HG02571 (cell line): ENCODE measurements around the gene BTBD7.

ENCODE experiments used
- ATAC-seq: cut with Tn5 transposase; IDR thresholded peaks from one replicate; pipeline ENCODE4 v1.9.1; 2021; ENCODE audit warnings: mild to moderate bottlenecking, moderate library complexity; ENCODE audit not compliant: unreplicated experiment

BTBD7 gene

DNA sequence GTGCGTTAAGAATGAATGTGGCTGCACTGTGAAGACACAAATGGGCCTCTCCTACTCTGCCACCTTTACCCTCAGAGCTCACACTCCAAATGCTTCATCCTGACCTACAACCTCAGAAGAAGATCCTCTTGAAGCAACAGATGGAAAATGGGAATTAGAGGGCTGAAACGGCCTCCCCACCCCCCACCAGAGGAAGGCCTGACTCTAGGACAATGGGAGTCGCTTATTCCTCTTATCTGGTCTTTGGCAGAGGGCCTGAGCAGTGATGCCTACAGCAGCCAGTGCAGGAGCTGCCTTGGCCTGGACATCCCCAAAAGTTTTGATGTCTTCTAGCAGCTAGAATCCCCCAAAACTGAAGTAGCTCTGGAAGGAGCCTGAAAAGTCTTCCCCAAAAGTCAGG lies 29.2 kb downstream of the BTBD7 start:
- ATAC-seq, result no peak

DNA sequence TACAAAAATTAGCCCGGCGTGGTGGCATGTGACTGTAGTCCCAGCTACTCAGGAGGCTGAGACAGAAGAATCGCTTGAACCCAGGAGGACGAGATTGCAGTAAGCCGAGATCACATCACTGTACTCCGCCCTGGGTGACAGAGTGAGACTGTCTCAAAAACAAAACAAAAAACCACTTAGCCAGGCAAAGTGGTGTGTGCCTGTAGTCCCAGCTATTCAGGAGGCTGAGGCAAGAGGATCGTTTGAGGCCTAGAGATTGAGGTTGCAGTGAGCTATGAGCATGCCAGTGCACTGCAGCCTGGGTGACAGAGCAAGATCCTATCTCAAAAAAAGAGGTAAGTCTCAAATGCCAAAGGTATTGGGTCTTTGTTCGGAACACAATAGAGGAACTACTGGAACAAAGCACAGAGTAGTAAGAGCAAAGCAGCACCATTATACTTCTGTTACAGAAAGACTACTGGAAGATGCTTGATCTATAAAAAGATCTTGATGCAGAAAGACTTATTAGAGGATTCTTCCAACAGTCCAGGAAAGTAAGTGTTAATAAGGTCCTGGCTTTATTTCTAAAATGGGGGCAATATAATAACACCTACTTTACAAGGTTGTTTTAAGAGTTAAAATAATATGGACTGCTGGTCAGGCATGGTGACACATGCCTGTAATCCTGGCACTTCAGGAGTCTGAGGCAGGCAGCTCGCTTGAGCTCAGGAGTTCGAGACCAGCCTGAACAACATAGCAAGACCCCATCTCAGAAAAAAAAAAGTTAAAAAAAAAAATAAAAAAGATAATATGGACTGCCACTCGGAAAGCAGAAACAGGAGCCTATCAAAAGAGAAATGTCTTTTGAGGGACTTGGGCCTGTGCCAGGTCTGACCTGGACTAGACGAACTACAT lies 29.9 kb downstream of the BTBD7 start:
- ATAC-seq, result no peak

DNA sequence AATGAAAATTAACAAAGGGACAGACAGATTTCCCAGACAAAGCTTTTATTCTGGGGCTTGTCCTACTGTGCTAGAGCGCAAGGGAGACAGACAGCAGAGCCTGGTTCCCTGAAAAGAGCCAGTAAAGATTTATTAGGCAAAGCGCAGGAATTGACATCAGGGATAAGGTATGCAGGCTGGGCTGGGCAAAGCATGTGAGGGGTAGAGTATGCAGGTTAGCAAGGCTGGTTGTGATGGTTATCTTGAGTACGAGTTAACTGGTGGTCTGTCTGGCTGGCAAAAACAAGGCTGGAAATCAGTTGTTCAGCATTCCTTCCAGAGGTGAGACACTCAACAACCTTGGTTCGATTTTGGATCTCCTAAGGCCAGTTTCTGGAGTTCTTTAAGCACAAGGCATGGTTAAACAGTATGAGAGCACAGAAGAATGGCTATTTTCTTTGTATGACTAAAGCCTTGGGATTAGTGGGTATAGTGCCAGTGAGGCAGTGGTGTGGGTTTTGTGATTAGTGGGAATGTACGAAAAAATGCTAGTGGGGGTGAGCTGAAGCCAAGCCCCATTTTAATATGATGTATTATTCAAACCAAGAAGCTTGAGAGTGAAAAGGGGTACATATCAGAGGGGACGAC lies 30.9 kb downstream of the BTBD7 start:
- no peak for ATAC-seq

DNA sequence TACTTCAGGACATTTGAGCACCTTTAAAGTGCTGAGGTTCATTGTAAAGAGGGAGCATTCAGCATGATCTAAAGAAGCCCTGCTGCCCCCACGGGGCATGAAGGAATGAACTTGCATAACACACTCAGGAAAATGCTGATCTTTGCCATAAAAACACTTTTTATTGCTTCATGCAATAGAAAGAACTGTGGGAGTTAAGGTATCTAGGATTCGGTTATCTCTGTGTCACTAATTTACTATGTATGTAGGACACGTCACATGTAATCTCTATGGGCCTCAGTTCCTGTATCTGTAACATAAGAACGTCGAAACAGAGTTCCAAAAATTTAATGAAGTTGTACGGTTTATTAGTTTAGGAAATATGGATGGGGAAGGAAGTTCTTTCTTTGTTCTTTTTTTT lies 33.0 kb downstream of the BTBD7 start:
- no peak for ATAC-seq

DNA sequence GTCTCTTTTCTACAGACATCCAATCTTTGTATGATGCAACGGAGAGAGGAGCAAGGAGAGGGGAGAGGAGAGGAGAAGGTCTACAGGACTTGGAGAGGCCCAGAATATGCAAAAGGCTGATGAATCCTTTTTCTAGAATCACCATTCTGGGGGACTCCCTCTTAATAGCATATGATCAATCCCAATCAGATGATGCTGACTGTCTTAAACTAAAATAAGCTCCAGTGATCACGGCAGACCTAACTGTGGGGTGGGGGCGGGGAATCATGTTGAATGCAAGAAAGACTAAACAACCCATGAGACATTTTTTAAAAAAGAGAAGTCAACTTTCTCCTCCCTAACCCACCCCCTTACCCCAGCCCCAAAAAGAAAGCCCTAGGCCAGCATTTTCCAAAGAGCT lies 33.4 kb downstream of the BTBD7 start:
- ATAC-seq, result no peak

DNA sequence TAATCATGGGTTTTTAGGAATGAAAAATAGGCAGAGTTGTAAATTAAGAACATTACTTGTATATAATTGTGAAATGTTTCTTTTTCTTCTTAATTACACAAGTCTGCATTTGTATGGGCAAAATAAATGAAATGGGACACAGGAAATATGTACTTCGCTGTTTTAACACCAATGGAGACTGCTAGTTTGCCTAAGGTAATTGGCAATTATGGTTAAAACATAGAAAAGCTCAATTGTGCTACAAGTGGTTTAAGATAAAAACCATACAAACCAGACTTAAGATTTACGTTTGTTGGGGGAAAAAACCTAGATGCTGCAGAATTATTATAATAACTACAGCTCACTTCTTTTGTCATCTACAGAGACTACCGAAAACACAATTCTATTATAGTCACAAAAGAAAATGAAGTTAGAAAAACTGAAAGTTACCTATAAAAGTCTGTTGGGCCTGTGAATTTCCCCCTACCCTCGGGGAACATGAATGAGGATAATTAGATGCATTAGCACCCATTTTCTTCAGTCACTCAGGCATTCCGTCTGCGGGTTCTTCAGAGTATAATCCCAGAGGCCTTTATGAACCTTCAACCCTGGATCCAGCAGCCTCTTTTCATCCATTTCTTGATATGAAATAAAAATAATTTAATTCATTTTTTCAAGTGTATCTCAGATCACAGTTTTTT lies 37.2 kb downstream of the BTBD7 start:
- ATAC-seq, result no peak

DNA sequence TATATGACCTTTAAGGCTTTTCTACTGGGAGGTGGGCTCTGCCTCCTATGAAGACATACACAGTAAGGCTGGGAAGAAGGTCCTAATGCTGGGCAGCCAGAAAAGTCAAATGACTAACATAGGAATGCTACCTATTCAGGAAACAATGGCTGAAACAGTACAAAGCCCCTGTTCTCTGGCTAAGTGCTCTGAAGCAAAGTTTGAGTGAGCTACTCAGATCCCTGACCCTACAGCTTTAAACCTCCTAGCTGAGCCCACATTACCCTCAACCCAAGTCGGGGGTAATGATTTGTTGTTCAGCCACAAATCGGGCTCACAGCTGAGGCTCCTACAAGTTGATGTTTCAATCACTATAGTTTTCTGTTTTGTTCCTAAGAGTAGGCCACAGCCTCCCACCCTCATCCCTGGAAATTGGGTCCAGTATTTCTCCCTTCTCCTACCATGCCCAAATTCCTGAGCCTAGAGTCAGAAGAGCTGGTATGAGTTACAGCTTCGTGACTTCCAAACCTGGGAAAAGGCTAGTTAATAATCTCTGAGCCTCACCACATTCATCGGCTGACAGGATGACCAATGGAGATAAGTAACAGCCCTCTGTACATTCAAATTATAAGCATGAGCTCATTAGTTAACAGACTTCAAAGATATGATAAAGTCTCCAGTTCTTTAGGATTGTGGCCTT lies 46.5 kb downstream of the BTBD7 start:
- no peak for ATAC-seq

DNA sequence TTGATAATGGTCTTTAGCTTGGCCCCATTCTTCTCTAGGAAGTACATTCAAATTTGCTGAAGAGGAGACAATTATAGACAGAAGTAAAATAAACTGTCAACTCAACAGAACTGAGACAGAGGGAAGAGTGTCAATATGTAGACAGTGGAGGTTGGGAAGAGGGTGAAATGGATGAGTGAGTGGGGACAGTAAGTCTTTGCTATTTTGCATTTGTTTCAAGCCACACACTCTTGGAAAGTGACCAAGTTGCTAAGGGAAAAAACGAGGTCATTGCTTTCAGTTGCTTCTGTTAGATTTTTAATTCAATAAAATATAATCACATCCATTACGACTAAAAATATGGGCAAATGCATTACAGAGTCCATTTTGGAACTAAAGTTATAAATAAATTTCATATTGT lies 47.8 kb downstream of the BTBD7 start:
- ATAC-seq, result no peak

DNA sequence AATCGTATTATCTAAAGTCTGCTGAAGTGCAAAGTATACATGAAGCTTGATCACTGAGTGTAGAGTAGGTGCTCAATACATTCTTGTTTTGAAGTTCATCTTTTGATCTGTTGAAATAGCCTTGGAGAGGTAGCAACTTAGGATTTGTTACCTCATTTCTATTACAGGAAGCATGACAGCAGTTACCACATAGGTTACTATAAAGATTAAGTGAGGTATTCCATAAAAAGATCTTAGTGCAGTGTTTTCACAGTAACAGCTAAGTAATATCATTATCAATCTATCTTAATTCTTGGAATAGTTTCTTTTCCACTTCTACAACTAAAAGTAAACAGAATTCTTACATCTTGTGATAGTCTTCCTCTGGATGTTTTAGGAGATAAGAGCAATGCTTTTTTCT lies 50.9 kb downstream of the BTBD7 start:
- no peak for ATAC-seq

DNA sequence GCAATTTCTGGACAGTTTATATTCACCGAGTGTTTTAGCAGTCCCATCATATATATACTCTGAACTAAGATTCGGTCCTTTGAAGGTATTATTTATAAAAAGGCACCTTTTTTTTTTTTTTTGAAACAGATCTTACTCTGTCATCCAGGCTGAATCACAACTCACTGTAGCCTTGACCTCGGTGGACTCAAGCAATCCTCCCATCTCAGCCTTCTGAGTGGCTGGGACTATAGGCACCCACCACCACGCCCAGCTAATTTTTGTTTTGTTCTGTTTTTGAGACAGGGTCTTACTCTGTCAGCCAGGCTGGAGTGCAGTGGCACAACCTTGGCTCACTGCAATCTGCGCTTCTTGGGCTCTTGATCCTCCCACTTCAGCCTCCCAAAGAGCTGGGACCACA lies 52.1 kb downstream of the BTBD7 start:
- no peak for ATAC-seq

DNA sequence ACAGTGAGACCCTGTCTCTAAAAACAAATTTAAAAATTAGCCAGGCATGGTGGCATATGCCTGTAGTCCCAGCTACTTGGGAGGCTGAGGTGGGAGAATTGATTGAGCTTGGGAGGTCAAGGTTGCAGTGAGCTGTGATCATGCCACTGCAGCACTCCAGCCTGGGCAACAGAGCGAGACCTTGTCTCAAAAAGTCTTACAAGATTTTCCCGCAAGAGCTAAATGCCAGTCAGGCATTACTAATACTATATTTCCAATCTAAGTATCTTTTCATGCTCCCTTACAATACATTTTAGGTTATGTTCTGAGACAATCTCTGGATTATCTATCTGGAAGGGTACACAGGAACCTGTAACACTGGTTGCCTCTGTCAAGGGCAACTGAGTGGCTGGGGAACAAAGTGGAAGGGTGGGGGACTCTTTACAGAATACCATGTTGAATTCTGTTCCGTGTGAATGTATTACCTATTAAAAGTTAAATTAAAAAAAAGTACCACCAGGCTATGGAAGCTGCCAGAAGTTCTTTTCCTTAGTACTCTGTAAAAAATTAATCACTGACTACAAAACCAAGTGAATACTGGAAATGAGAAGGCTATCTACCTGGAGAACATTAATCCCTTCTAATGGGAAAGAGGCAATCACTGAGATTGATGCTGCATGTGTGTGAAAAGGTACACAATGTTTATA lies 56.7 kb downstream of the BTBD7 start:
- ATAC-seq, result no peak

DNA sequence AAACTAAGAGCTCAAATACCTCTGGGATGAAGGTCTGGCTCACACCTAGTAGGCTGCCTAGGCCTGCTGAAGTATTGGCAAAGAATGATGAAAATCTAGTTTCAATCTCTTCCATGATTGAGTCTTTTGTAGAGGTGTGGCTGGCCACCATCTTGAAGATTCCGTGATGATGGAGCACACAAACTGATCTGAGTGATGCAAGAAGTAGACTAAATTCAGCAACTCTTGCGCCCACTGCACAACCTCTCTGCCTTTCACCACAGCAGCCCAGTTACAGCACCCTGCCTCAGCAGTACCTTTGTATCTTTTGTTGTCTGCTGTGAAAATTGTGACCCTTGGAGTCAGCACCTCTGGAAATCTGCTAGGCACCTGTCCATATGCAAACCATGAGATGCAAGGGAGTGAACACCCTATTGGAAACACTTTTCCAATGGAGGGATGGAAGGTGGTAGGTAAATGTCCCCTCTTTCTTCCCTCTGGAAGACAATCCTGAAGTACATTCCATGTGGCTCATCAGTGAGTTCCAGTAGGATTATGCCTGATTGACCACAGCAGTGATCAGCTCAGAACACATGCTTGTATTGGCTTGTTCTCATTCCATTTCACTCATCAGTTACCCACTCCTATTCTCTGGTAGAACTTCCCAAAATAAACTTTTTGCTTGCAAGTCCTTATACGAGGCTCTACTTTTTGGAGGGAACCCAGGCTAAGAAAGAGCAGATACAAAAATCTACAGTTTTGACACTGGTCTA lies 58.6 kb downstream of the BTBD7 start:
- ATAC-seq, result no peak

DNA sequence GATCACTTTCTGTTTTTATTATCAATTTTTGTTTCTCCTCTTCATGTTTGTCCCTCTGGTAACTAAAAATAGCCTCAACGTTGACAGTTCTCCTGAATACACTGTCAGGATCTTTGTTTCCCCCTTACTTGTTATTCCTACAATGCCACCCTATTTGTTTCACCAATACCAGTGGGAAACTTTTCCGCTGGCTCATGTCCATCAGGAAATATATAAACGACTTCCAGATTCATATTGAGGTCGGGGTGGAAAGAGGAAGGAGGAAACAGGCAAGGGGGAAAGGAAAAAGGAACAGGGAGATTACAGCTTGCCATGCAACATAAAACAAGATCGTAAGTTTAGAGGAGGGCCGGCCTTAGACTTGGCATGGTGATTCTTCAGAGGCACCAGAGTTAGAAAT lies 61.7 kb downstream of the BTBD7 start:
- no peak for ATAC-seq

DNA sequence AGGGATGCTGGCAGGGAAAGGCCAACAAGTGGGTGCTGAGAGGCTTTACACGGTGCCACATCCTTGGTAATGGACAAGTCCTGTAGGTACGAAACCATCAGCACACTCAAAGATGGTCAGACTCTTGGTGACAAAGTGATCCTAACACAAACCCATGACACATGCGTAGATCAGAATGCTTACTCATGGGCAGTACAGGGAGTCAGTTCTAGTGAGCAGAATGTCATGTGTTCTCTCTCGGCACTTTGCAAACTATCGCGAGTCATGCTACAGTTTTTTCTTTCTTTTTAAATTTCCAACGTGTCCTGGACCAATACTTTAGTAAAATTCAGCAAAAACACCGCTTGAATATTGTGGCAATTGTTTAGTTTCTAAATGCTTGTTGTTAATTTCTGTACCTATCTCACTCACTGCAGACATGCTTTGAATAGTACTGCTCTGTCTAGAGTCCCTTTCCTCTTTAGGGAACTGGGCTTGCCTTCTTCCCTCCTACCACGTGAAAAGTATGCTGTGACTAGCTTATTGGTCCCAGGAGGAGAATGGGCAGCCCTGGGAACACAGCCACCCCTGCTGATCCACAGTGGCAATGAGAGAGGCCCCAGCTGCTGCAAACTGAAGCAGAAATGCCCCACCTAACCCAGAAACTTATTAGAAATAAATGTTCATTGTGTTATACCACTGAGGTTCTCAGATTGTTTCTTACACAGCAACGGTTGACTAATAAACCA lies 63.3 kb downstream of the BTBD7 start:
- ATAC-seq, result no peak

DNA sequence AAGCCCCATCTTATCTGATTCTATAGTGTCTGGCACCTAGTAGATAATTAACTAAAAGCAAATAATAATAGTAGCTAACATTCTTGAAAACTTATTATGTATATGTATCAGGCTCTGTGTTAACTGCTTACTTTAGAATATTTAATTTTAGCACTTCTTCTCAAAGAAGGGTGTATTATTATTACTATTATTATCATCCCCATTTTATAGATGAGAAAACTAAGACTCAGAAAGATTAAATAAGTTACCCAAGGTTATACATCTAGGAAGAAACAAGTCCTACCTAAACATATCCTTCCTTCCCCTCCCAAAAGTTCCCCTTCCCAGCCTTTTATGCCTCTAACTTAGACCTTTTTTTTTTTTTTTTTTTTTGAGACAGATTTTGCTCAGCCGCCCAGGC lies 64.4 kb downstream of the BTBD7 start:
- no peak for ATAC-seq

DNA sequence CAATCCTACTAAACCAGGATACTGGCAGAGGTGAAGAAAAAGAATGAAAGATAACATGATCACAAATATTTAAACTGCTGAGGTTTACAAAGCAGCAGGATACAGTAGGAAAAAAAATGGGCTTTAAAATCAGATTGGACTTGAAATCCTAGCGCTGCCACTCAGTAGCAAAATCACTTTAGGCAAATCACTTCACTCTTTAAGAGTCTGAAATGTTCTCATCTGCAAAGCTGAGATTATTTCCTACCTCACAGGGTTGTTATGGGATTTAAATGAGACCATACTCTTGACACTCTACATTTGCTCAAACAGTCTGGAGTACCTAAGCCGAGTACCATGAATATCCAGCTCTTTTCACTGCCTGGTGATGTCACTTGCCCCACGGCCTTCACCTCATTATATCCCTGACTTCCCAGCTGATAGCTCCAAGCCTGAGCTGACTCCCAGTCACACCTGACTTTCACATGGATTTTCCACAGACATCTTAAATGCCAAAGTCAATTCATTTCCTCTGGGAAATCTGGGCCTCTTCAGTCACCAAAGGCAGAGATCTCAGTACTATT lies 65.6 kb downstream of the BTBD7 start:
- no peak for ATAC-seq

DNA sequence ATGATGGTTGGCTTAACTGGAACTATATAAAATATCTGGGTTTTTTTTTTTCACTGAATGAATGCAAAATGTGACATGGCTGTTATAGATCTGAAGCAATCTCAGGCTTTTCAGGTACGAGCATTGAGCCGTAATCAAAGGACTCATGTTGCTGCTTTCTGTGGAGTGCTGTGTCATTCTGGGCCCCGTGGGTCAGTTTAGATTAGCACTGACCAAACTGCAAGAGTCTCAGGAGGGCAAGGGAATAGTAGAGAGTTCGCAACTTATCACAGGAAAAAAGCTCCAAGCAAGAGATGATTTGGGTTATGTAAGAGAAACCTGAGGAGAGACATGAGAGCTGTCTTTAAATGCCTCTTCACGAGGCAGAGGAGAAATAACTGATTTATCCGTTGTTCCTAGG lies 66.7 kb downstream of the BTBD7 start:
- ATAC-seq, result no peak

DNA sequence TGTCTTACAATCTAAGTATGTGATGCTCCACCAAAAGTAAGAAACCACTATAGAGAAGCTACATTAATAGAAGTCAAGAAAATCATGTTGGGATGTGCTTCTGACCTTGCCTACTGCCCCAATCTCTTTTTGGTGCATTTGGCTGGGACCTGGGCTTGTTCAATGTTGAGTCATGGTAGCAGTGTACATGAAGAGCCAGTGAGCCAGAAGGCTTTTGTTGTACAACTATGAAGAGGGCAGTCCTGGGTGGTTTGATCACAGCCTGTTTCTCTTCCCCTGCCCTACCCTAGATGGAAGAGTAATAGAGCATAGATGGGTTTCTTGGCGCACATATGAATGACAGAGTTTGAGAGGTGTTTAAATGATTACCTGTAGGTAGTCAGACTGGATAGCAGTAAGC lies 69.4 kb downstream of the BTBD7 start:
- ATAC-seq, result no peak

DNA sequence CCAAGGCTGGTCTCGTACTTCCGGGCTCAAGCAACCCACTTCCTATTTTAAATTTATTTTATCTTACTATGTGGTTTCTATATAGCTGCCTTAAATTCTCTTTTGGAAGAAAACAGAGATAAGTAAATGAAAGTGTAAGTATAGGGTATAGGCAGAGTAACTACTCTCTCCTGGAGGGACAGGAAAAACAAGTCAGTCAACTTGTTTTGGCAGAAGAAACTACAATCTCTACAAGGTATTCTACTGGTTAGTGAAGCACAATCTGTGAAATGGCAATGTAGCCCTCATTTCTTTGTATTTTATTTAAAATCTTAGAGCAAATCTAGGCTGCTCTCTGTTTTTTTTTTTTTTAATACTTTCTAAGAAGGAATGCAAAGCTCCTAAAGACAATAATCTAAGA lies 70.4 kb downstream of the BTBD7 start:
- no peak for ATAC-seq
